HepG2 (cell line): ENCODE measurements around the gene CA10. TPM values are rescaled to one million over a fixed set of nuclear protein-coding genes. Genes with fewer than 3 reads are reported as not detected.

ENCODE experiments used
- ATAC-seq: fragments of 200-7000 bp; cut with Tn5 transposase; 3 replicates; pipeline ENCODE4 v1.9.1; 2020; ENCODE audit warnings: mild to moderate bottlenecking, moderate library complexity
- BruUV-seq: library from RNA; stranded (reverse); fragments of 400-500 nt; replicated peaks from 2 replicates; lab custom pipeline; 2021; lab: Mats Ljungman, UMichigan
- CTCF ChIA-PET: fragments of 300-600 bp; formaldehyde crosslinking; extraction: SDS; loops from one replicate; lab custom pipeline; 2021; ENCODE audit warnings: low total read pairs, inconsistent platforms, low intra/inter-chr PET ratio; lab: Yijun Ruan, JAX
- POLR2A ChIA-PET: fragments of 350-600 bp; sonication (Branson Sonifier 250); formaldehyde crosslinking; loops from one replicate; lab custom pipeline; 2020; ENCODE audit warnings: antibody characterized with exemption, inconsistent platforms; lab: Yijun Ruan, JAX
- DNase-seq: peaks from one replicate; pipeline ENCODE4 v3.0.0-alpha.2; 2015; ENCODE audit warnings: low spot score
- FAIRE-seq: peaks from 3 replicates; lab custom pipeline; 2011; peaks lifted over from hg19 to GRCh38; lab: Jason Lieb, UNC
- H2AFZ ChIP-seq: one replicate; pipeline ENCODE4 v1.6.1; 2011; ENCODE audit warnings: low read length, inconsistent platforms
- H3K27ac ChIP-seq: fragments of 300-600 bp; 3 replicates; pipeline ENCODE4 v1.8.0; 2011; ENCODE audit warnings: mixed run types, mild to moderate bottlenecking, mixed read lengths, low read length, inconsistent platforms; ENCODE audit not compliant: insufficient read depth; ENCODE audit errors: extremely low read length
- H3K27me3 ChIP-seq, 2 experiments: fragments of 200-600 bp in 1 of 2; 2 replicates in 1 of 2; 3 replicates in 1 of 2; pipeline versions ENCODE4 v1.6.0 to v1.8.0; 2011; ENCODE audit warnings: low read length in 2 of 2, mild to moderate bottlenecking in 2 of 2, moderate library complexity in 2 of 2, inconsistent platforms in 1 of 2; ENCODE audit not compliant: insufficient read depth in 2 of 2, control insufficient read depth in 1 of 2
- H3K36me3 ChIP-seq, 2 experiments: fragments of 200-600 bp in 1 of 2; replicated peaks in 1 of 2; 2 replicates in 1 of 2; 3 replicates in 1 of 2; pipeline versions ENCODE4 v1.5.1 to v1.8.0; 2011; ENCODE audit warnings: low read length in 2 of 2, inconsistent platforms in 1 of 2; ENCODE audit not compliant: insufficient read depth in 2 of 2, control insufficient read depth in 1 of 2
- H3K4me1 ChIP-seq: 2 replicates; pipeline ENCODE4 v1.5.1; 2012; ENCODE audit warnings: low read length, inconsistent platforms; ENCODE audit not compliant: insufficient read depth
- H3K4me2 ChIP-seq: 2 replicates; pipeline ENCODE4 v1.6.0; 2011; ENCODE audit warnings: low read depth, low read length, inconsistent platforms
- H3K4me3 ChIP-seq, 3 experiments: fragments of 200-600 bp in 1 of 3; sonication (generic), shearing (Covaris generic) in 1 of 3; replicated peaks in 1 of 3; 2 replicates each; pipeline ENCODE4 v1.5.1; 2011 to 2016; ENCODE audit warnings: low read length in 3 of 3, inconsistent platforms in 2 of 3, low read depth in 2 of 3, mild to moderate bottlenecking in 2 of 3, control low read depth in 1 of 3, mixed read lengths in 1 of 3; ENCODE audit not compliant: insufficient read depth in 1 of 3
- H3K79me2 ChIP-seq: one replicate; pipeline ENCODE4 v1.6.1; 2011; ENCODE audit warnings: low read length, inconsistent platforms; ENCODE audit not compliant: insufficient read depth
- H3K9ac ChIP-seq: 2 replicates; pipeline ENCODE4 v1.6.0; 2011; ENCODE audit warnings: mild to moderate bottlenecking, low read depth, low read length, inconsistent platforms; ENCODE audit not compliant: insufficient read depth
- H3K9me3 ChIP-seq: 2 replicates; pipeline ENCODE4 v1.5.1; 2012; ENCODE audit warnings: mild to moderate bottlenecking, low read length
- H4K20me1 ChIP-seq: 2 replicates; pipeline ENCODE4 v1.6.0; 2011; ENCODE audit warnings: inconsistent platforms, mild to moderate bottlenecking, low read length, moderate library complexity; ENCODE audit not compliant: insufficient read depth
- ARID3A ChIP-seq: IDR thresholded peaks from 2 replicates; pipeline ENCODE4 v1.6.1; 2012; ENCODE audit warnings: low read depth, low read length, improper control_type of control experiment
- CTCF ChIP-seq: sonication (generic); formaldehyde crosslinking; IDR thresholded peaks from 2 replicates; pipeline ENCODE4 v1.5.0; 2020; ENCODE audit warnings: mild to moderate bottlenecking, missing genetic modification reagents, moderate library complexity
- MBD4 ChIP-seq: IDR thresholded peaks from 2 replicates; pipeline ENCODE4 v1.6.1; 2012; ENCODE audit warnings: low read length, inconsistent platforms, borderline replicate concordance
- MBNL3 ChIP-seq: fragments of 250-450 bp; sonication (Bioruptor Pico); conservative IDR thresholded peaks from 2 replicates; pipeline ENCODE4 v1.8.0; 2022; ENCODE audit warnings: mild to moderate bottlenecking, inconsistent platforms
- PAWR ChIP-seq: sonication (generic); formaldehyde crosslinking; IDR thresholded peaks from 2 replicates; pipeline ENCODE4 v1.4.0; 2020; ENCODE audit warnings: missing genetic modification reagents, mild to moderate bottlenecking, borderline replicate concordance
- SMC3 ChIP-seq: IDR thresholded peaks from 2 replicates; pipeline ENCODE4 v1.6.1; 2011; ENCODE audit warnings: low read length, improper control_type of control experiment
- SNAPC2 ChIP-seq: sonication (generic); formaldehyde crosslinking; IDR thresholded peaks from 2 replicates; pipeline ENCODE4 v1.8.1; 2022; ENCODE audit warnings: mild to moderate bottlenecking, missing genetic modification reagents
- STAG1 ChIP-seq: sonication (generic); formaldehyde crosslinking; IDR thresholded peaks from 2 replicates; pipeline ENCODE4 v1.4.0; 2020; ENCODE audit warnings: missing genetic modification reagents
- ZNF460 ChIP-seq: sonication (generic); formaldehyde crosslinking; IDR thresholded peaks from 2 replicates; pipeline ENCODE4 v1.5.1; 2020; ENCODE audit warnings: missing genetic modification reagents, mild to moderate bottlenecking, borderline replicate concordance
- WGBS: methylation state at CpG from one replicate; pipeline ENCODE4 v1.1.6; 2017; ENCODE audit warnings: low lambda C conversion rate; 5-methylcytosine and 5-hydroxymethylcytosine counted together
- in situ Hi-C: cut with HindIII; loops from 2 replicates; pipeline ENCODE4 v1.10.0; 2017; ENCODE audit warnings: low pct_unique_long_range_greater_than_20kb; ENCODE audit not compliant: extremely low pct_ligation_motif_present
- intact Hi-C: fragments of 100-400 bp; cut with micrococcal nuclease; formaldehyde crosslinking; loops from one replicate; pipeline ENCODE4 v1.10.0; 2022; ENCODE audit not compliant: unreplicated experiment
- polyA plus RNA-seq, 8 experiments: library from polyadenylated mRNA; depleted of rRNA in 3 of 8; stranded (reverse) in 7 of 8; unstranded in 1 of 8; fragments of >200 nt; fragmentation: Illumina TruSeq in 4 of 8; extraction: Trizol in 4 of 8; gene quantifications; 2 replicates each; pipeline versions ENCODE4 v1.2.1 to v1.2.3, GENCODE V29; 2011 to 2016; ENCODE audit warnings: low read depth in 4 of 8, missing spikeins in 1 of 8, mixed read lengths in 1 of 8; ENCODE audit not compliant: insufficient read depth in 1 of 8
- total RNA-seq, 5 experiments: library from RNA; depleted of rRNA; stranded (reverse); fragments of >200 nt; fragmentation: Illumina TruSeq; extraction: Trizol; gene quantifications; 2 replicates each; pipeline ENCODE4 v1.2.3, GENCODE V29; 2016; ENCODE audit warnings: low read depth in 1 of 5

Gene CA10
- total and polyA plus RNA-seq, 2 of the 13 experiments (the other 11 are each of a cell fraction or from before 2014, with no cell fraction given), result not detected

- FAIRE-seq (peak; percentile 86), DNase-seq (peak; percentile 33), ATAC-seq (peak; percentile 68)
- H3K79me2 ChIP-seq, result no peaks in the 10 kb centered on the region
- ChIA-PET POLR2A (no interaction called here), CTCF (interaction anchor here (0.6 to 2.5 kb wide), 3 partner anchors 342 to 808 kb away, joined by 3 to 15 read pairs (median 5); no protein-coding TSS in a partner anchor)
- no peak overlapping the region for H3K4me3 ChIP-seq
- H3K9me3 ChIP-seq, result no peaks in the 10 kb centered on the region
- H3K4me1 ChIP-seq, result no peaks in the 10 kb centered on the region
- H3K36me3 ChIP-seq, result no peaks in the 10 kb centered on the region
- BruUV-seq, result no TSS peak
- no peak overlapping the region for H3K9ac ChIP-seq
- no peak overlapping the region for H3K27ac ChIP-seq
- in situ Hi-C loops, result loop anchor here (10.0 to 25.0 kb wide), 2 partner anchors 244 to 342 kb away; no protein-coding TSS in a partner anchor
- intact Hi-C loops, result loop anchor here (1.0 to 2.0 kb wide), 2 partner anchors 342 to 522 kb away; no protein-coding TSS in a partner anchor
- no peak overlapping the region for H2AFZ ChIP-seq
- peak; percentile 70 for TF ChIP-seq SMC3
- TF ChIP-seq CTCF (CRISPR knock-in tag), result peak; percentile 77
- no peak for TF ChIP-seq SNAPC2 (CRISPR knock-in tag)
- TF ChIP-seq MBD4, result no peak
- TF ChIP-seq MBNL3 (CRISPR knock-in tag), result no peak
- TF ChIP-seq STAG1 (CRISPR knock-in tag), result peak; percentile 73
- no peak for TF ChIP-seq ZNF460 (CRISPR knock-in tag)
- no peak for TF ChIP-seq PAWR (CRISPR knock-in tag)
- peak; percentile 41; the same call in 1 of the 2 replicates for TF ChIP-seq ARID3A
- WGBS, result 17% methylated on average over 7 of the region's 7 CpGs
- H3K4me2 ChIP-seq, result no peak overlapping the region
- no peaks in the 10 kb centered on the region for H3K27me3 ChIP-seq
- H4K20me1 ChIP-seq, result no peaks in the 10 kb centered on the region
These were observed 51.8 kb downstream of the CA10 start for GRCh38 chr17:52106638-52107261.
